ENCODE results near the gene IQCE. TPM values are rescaled to one million over a fixed set of nuclear protein-coding genes. Genes with fewer than 3 reads are reported as not detected.
"Not testable (repeated sequence)": the region's sequence is repeated elsewhere in the genome, so short reads cannot be mapped to it uniquely, and the experiment has no call there.

IQCE gene
- total RNA-seq, 4 donors from 2014 or later, result 16.8 to 46.9 (median 26.9) TPM

DNA sequence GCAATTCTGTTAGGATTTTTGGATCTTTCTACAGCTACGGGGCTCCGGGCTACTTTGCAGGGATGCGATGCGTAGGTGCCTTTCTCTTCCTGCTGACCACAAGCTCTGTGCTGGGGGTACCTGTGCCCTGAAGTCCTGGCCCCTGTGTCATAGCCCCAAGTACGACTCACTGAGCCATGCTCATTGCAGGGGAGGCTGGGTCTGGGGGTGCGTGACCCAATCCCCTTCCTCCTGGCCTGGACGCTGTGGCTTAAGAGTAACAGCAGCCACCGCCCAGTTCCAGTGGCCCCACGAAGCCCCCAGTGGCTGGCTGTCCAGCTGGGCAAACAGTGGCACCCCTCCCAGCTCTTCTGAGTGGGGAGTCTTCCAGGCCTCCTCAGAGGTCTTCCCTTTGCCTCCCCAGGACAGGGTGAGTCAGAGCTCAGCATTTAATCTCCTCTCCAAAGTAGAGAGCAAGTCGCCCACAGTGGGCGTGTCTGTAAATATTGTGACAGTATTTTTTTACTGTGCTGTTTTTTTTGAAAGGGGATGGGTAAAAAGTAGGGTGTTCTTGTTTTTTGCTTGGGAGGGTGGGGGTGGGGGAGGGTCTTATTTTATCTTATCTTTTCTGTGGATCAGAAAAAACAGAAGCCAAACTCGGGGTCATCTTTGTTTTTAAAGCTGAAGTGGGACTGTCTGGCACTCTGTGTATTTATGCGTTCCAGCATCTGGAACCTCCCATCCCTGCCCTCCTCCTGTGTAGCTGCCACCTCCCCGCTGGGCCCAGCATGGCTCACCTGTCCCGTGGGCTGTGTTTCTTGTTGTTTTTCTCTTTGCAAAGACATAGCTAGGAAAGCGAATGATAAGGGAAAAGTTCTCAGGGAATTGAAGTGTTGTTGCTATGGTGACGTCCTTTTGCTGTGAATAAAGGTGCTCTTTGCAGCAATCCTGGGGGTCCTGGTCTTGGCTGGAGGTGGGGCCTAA, 31.0 kb upstream of the IQCE start:
- peaks cover 0 to 92% (median 70%) of the 10 kb centered on the region in 4 donors for H3K4me1 ChIP-seq
- no peak overlapping the region for H3K4me3 ChIP-seq
- TF ChIP-seq POLR2A (IDR thresholded peaks at IDR 0.05) (no peak), EP300 (IDR thresholded peaks at IDR 0.05) (no peak)
- TF ChIP-seq, protein P1, sequence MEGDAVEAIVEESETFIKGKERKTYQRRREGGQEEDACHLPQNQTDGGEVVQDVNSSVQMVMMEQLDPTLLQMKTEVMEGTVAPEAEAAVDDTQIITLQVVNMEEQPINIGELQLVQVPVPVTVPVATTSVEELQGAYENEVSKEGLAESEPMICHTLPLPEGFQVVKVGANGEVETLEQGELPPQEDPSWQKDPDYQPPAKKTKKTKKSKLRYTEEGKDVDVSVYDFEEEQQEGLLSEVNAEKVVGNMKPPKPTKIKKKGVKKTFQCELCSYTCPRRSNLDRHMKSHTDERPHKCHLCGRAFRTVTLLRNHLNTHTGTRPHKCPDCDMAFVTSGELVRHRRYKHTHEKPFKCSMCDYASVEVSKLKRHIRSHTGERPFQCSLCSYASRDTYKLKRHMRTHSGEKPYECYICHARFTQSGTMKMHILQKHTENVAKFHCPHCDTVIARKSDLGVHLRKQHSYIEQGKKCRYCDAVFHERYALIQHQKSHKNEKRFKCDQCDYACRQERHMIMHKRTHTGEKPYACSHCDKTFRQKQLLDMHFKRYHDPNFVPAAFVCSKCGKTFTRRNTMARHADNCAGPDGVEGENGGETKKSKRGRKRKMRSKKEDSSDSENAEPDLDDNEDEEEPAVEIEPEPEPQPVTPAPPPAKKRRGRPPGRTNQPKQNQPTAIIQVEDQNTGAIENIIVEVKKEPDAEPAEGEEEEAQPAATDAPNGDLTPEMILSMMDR (IDR thresholded peaks at IDR 0.05), result no peak
- H3K27ac ChIP-seq, result peak overlapping the region in 2 of 4 donors; percentile 4 to 82
- 60 to 76% methylated on average over 9 to 16 of the region's 17 CpGs for WGBS, 2 donors
- DNase-seq (ENCODE audit: low spot score in 2 of 2), result no peak
- peaks cover 0 to 18% (median 0%) of the 10 kb centered on the region in 3 donors for H3K36me3 ChIP-seq
- H3K27me3 ChIP-seq, result peaks cover 0 to 11% of the 10 kb centered on the region in 2 donors
- H3K9me3 ChIP-seq, result no peaks in the 10 kb centered on the region

DNA sequence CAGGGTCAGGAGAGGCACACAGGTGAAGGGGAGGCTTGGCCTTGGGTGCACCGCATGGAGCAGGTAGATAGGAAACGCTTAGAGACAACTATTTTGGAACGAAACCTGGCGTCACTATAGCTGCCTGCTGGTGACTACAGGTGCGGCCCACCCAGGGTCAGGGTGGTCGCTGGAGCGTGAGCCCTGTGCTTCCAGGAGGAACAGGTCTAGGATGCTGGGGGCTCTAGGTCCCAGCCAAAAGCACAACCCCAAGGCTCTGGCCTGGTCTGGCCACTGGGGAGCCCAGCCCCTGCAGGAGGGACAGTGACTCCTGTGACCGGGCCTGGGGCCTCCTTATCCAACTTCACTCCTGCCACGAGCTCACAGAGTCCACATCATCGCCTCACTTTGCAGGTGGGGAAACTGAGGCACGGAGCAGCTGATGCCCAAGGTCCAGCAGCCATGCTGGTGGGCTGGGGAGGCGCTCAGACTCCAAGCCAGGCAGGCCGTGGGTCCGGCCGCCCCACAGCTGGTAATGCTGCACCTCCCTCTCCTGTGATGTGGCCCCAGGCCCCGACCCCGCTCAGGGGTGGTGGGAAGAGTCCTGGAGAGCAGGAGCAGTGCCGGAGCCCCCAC, 30.2 kb upstream of the IQCE start:
- WGBS, 2 donors, result 76 to 82% methylated on average over 12 to 16 of the region's 18 CpGs
- peak overlapping the region in 3 of 4 donors; percentile 78 to 82 (median 80) for H3K27ac ChIP-seq

GRCh38 chr7:2529161-2530070, 29.4 kb upstream of the IQCE start:
- Histone ChIP-seq H3K36me3 (peaks cover 0 to 18% (median 0%) of the 10 kb centered on the region in 3 donors), H3K27me3 (peaks cover 0 to 9% of the 10 kb centered on the region in 2 donors), H3K27ac (peak overlapping the region in 3 of 4 donors; percentile 78 to 82 (median 80)), H3K4me3 (no peak overlapping the region), H3K4me1 (peaks cover 0 to 75% (median 54%) of the 10 kb centered on the region in 4 donors), H3K9me3 (no peaks in the 10 kb centered on the region)
- DNase-seq (ENCODE audit: low spot score in 2 of 2), result peak; percentile 42 to 52
- TF ChIP-seq, protein P1 (IDR thresholded peaks at IDR 0.05), result no peak
- no peak for TF ChIP-seq POLR2A (IDR thresholded peaks at IDR 0.05)
- peak in 1 of 2 donors; percentile 42 for TF ChIP-seq EP300 (IDR thresholded peaks at IDR 0.05)
- 23 to 32% methylated on average over 12 to 27 of the region's 30 CpGs for WGBS, 2 donors

More for the DNA sequence above, 30.2 kb upstream of the IQCE start:
- no peak for DNase-seq (ENCODE audit: low spot score in 2 of 2)
- no peak overlapping the region for H3K4me3 ChIP-seq
- peaks cover 0 to 18% (median 0%) of the 10 kb centered on the region in 3 donors for H3K36me3 ChIP-seq
- no peaks in the 10 kb centered on the region for H3K9me3 ChIP-seq
- peaks cover 0 to 9% of the 10 kb centered on the region in 2 donors for H3K27me3 ChIP-seq
- H3K4me1 ChIP-seq, result peaks cover 0 to 84% (median 62%) of the 10 kb centered on the region in 4 donors
- TF ChIP-seq POLR2A (IDR thresholded peaks at IDR 0.05) (no peak), EP300 (IDR thresholded peaks at IDR 0.05) (no peak)
- TF ChIP-seq, protein P1 (IDR thresholded peaks at IDR 0.05), result no peak

- WGBS, 2 donors, result 51 to 59% methylated on average over 14 of the region's 16 CpGs
- Histone ChIP-seq H3K9me3 (no peaks in the 10 kb centered on the region), H3K27ac (peak overlapping the region in 3 of 4 donors; percentile 78 to 82 (median 80)), H3K4me3 (no peak overlapping the region), H3K36me3 (peaks cover 0 to 16% (median 0%) of the 10 kb centered on the region in 3 donors), H3K4me1 (peaks cover 0 to 66% (median 45%) of the 10 kb centered on the region in 4 donors), H3K27me3 (peaks cover 0 to 6% of the 10 kb centered on the region in 2 donors)
- TF ChIP-seq POLR2A (IDR thresholded peaks at IDR 0.05), result no peak
- TF ChIP-seq, protein P1 (IDR thresholded peaks at IDR 0.05), result no peak
- TF ChIP-seq EP300 (IDR thresholded peaks at IDR 0.05), result no peak
- DNase-seq (ENCODE audit: low spot score in 2 of 2), result no peak
These were observed 28.4 kb upstream of the IQCE start for GRCh38 chr7:2530071-2530987.

GRCh38 chr7:2530994-2531795, 27.6 kb upstream of the IQCE start:
- H3K9me3 ChIP-seq; DNase-seq (ENCODE audit: low spot score in 2 of 2); H3K27me3 ChIP-seq; H3K36me3 ChIP-seq; H3K4me3 ChIP-seq: not testable (repeated sequence)
- H3K4me1 ChIP-seq, result peaks cover 0 to 58% (median 40%) of the 10 kb centered on the region in 4 donors
- WGBS, 2 donors, result 30 to 37% methylated on average over 16 to 25 of the region's 43 CpGs
- peak overlapping the region in 3 of 4 donors; percentile 78 to 82 (median 80) for H3K27ac ChIP-seq

GRCh38 chr7:2531796-2532110, 27.0 kb upstream of the IQCE start:
- H3K4me1 ChIP-seq, result peaks cover 0 to 52% (median 38%) of the 10 kb centered on the region in 4 donors
- not testable (repeated sequence) for H3K4me3 ChIP-seq; H3K9me3 ChIP-seq; H3K27me3 ChIP-seq; H3K27ac ChIP-seq; DNase-seq (ENCODE audit: low spot score in 2 of 2); H3K36me3 ChIP-seq
- 33 to 35% methylated on average over 10 to 11 of the region's 17 CpGs for WGBS, 2 donors
